ENCODE results near the gene SERPINB7.

DNA sequence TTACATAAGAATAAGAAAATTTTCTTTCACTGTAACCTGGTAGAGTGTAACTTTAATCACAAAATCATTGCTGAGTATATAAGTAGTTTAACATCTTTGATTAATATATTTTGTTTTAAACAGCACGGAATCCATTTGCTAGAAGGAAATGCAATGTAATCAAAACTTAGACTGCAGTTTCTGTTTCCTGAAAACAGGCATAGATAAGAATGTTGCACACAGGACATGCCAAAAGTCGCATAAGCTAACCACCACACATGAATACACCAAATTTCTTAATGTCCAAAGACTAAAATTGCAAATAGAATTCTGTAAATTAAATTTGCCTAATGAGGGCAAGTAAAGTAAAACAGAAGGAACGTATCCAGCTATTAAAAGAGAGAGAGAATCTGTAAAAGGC is 61.2 kb downstream of the SERPINB7 start:
- TF ChIP-seq, protein P1, sequence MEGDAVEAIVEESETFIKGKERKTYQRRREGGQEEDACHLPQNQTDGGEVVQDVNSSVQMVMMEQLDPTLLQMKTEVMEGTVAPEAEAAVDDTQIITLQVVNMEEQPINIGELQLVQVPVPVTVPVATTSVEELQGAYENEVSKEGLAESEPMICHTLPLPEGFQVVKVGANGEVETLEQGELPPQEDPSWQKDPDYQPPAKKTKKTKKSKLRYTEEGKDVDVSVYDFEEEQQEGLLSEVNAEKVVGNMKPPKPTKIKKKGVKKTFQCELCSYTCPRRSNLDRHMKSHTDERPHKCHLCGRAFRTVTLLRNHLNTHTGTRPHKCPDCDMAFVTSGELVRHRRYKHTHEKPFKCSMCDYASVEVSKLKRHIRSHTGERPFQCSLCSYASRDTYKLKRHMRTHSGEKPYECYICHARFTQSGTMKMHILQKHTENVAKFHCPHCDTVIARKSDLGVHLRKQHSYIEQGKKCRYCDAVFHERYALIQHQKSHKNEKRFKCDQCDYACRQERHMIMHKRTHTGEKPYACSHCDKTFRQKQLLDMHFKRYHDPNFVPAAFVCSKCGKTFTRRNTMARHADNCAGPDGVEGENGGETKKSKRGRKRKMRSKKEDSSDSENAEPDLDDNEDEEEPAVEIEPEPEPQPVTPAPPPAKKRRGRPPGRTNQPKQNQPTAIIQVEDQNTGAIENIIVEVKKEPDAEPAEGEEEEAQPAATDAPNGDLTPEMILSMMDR (IDR thresholded peaks at IDR 0.05) = no peak
- TF ChIP-seq EP300 (IDR thresholded peaks at IDR 0.05) (no peak), POLR2AphosphoS5 (IDR thresholded peaks at IDR 0.05) (no peak), POLR2A (IDR thresholded peaks at IDR 0.05) (no peak)

All from gastroesophageal sphincter (tissue), 3 donors.